Measurements from ENCODE around the gene THRSP.

DNA sequence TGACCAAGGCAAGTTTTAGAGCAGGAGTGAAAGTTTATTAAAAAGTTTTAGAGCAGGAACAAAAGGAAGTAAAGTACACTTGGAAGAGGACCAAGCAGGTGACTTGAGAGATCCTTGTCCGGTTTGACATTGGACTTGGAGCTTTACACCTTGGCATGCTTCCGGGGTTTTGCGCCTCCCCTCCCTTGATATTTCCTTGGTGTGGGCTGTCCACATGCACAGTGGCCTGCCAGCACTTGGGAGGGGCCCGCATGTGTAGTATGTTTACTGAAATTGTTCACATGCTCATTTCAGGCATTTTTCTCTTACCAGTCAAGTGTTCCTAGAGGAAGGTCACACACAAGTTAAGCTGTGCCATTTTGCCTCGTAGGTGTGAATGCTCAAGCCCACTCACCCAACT is 19.0 kb upstream of the THRSP start:
- TF ChIP-seq, protein P1, sequence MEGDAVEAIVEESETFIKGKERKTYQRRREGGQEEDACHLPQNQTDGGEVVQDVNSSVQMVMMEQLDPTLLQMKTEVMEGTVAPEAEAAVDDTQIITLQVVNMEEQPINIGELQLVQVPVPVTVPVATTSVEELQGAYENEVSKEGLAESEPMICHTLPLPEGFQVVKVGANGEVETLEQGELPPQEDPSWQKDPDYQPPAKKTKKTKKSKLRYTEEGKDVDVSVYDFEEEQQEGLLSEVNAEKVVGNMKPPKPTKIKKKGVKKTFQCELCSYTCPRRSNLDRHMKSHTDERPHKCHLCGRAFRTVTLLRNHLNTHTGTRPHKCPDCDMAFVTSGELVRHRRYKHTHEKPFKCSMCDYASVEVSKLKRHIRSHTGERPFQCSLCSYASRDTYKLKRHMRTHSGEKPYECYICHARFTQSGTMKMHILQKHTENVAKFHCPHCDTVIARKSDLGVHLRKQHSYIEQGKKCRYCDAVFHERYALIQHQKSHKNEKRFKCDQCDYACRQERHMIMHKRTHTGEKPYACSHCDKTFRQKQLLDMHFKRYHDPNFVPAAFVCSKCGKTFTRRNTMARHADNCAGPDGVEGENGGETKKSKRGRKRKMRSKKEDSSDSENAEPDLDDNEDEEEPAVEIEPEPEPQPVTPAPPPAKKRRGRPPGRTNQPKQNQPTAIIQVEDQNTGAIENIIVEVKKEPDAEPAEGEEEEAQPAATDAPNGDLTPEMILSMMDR (IDR thresholded peaks at IDR 0.05): no peak
- TF ChIP-seq EHMT2 (IDR thresholded peaks at IDR 0.05; ENCODE audit: low read depth): no peak
- no peak for TF ChIP-seq NR3C1 (IDR thresholded peaks at IDR 0.05)
- TF ChIP-seq CHD2 (IDR thresholded peaks at IDR 0.05; ENCODE audit: low read length, partially characterized antibody): no peak
- no peak for TF ChIP-seq POLR2A (IDR thresholded peaks at IDR 0.05; ENCODE audit: low read length)

Data from A549 (cell line).